Trophoblast cell (in vitro differentiated cells and primary cell): ENCODE measurements around the gene TNNT3.

Source experiments
- DNase-seq, 2 donors: peaks; one replicate each; pipeline ENCODE4 v3.0.0-alpha.2; 2016
- H2AFZ ChIP-seq: 2 replicates; pipeline ENCODE4 v1.6.1; 2013; ENCODE audit warnings: low read length, moderate library complexity, mild to moderate bottlenecking; ENCODE audit not compliant: insufficient read depth, poor library complexity
- H2AK5ac ChIP-seq: 2 replicates; pipeline ENCODE4 v1.6.1; 2013; ENCODE audit warnings: mild to moderate bottlenecking, low read length
- H2BK120ac ChIP-seq: 2 replicates; pipeline ENCODE4 v1.6.1; 2013; ENCODE audit warnings: low read length, mild to moderate bottlenecking, moderate library complexity; ENCODE audit not compliant: insufficient read depth, poor library complexity
- H2BK12ac ChIP-seq: 2 replicates; pipeline ENCODE4 v1.6.1; 2013; ENCODE audit warnings: mild to moderate bottlenecking, low read length, moderate library complexity
- H2BK5ac ChIP-seq: 2 replicates; pipeline ENCODE4 v1.6.1; 2013; ENCODE audit warnings: low read length, low read depth, moderate library complexity, mild to moderate bottlenecking; ENCODE audit not compliant: poor library complexity
- H3K14ac ChIP-seq: 2 replicates; pipeline ENCODE4 v1.6.1; 2013; ENCODE audit warnings: mild to moderate bottlenecking, low read length
- H3K18ac ChIP-seq: 2 replicates; pipeline ENCODE4 v1.6.1; 2013; ENCODE audit warnings: mild to moderate bottlenecking, low read length
- H3K23ac ChIP-seq: 2 replicates; pipeline ENCODE4 v1.6.1; 2013; ENCODE audit warnings: low read length
- H3K27ac ChIP-seq: 2 replicates; pipeline ENCODE4 v1.5.1; 2013; ENCODE audit warnings: low read depth, mild to moderate bottlenecking, inconsistent platforms, low read length, moderate library complexity
- H3K27me3 ChIP-seq: 2 replicates; pipeline ENCODE4 v1.6.1; 2013; ENCODE audit warnings: inconsistent platforms, mild to moderate bottlenecking, low read length, moderate library complexity; ENCODE audit not compliant: insufficient read depth
- H3K36me3 ChIP-seq, 2 experiments: 1 replicate in 1 of 2; 2 replicates in 1 of 2; pipeline ENCODE4 v1.6.1; 2013; ENCODE audit warnings: low read length in 2 of 2, mild to moderate bottlenecking in 2 of 2, moderate library complexity in 1 of 2; ENCODE audit not compliant: insufficient read depth in 2 of 2, control insufficient read depth in 1 of 2
- H3K4ac ChIP-seq: 2 replicates; pipeline ENCODE4 v1.6.1; 2013; ENCODE audit warnings: low read depth, mild to moderate bottlenecking, low read length, moderate library complexity
- H3K4me1 ChIP-seq, 2 experiments: 1 replicate in 1 of 2; 2 replicates in 1 of 2; pipeline ENCODE4 v1.6.1; 2013; ENCODE audit warnings: low read length in 2 of 2, mild to moderate bottlenecking in 2 of 2, moderate library complexity in 1 of 2; ENCODE audit not compliant: insufficient read depth in 2 of 2, control insufficient read depth in 1 of 2
- H3K4me2 ChIP-seq: 2 replicates; pipeline ENCODE4 v1.6.1; 2013; ENCODE audit warnings: inconsistent platforms, mild to moderate bottlenecking, low read length, moderate library complexity
- H3K4me3 ChIP-seq: 2 replicates; pipeline ENCODE4 v1.5.1; 2013; ENCODE audit warnings: mild to moderate bottlenecking, low read depth, low read length, inconsistent platforms
- H3K79me1 ChIP-seq: one replicate; pipeline ENCODE4 v1.6.1; 2013; ENCODE audit warnings: low read length
- H3K79me2 ChIP-seq: 2 replicates; pipeline ENCODE4 v1.6.1; 2013; ENCODE audit warnings: low read length, mild to moderate bottlenecking; ENCODE audit not compliant: control insufficient read depth, insufficient read depth, poor library complexity
- H3K9ac ChIP-seq: 2 replicates; pipeline ENCODE4 v1.6.1; 2013; ENCODE audit warnings: mild to moderate bottlenecking, low read length
- H3K9me3 ChIP-seq: 2 replicates; pipeline ENCODE4 v1.6.1; 2013; ENCODE audit warnings: low read depth, mild to moderate bottlenecking, control low read depth, inconsistent platforms, low read length; ENCODE audit not compliant: insufficient read depth
- H4K12ac ChIP-seq: 2 replicates; pipeline ENCODE4 v1.6.1; 2013; ENCODE audit warnings: low read depth, mild to moderate bottlenecking, low read length, moderate library complexity
- H4K8ac ChIP-seq: 2 replicates; pipeline ENCODE4 v1.6.1; 2013; ENCODE audit warnings: low read depth, mild to moderate bottlenecking, low read length, moderate library complexity
- H4K91ac ChIP-seq: one replicate; pipeline ENCODE4 v1.6.1; 2013; ENCODE audit warnings: low read depth, mild to moderate bottlenecking, low read length, moderate library complexity
- WGBS: extraction: QIAGEN DNeasy Blood & Tissue Kit; methylation state at CpG from one replicate; pipeline ENCODE4 v1.1.7; 2013; ENCODE audit warnings: missing lambda C conversion rate; ENCODE audit not compliant: insufficient read length, insufficient coverage; ENCODE audit errors: extremely low coverage; 5-methylcytosine and 5-hydroxymethylcytosine counted together

Gene TNNT3

GRCh38 chr11:1936072-1936780, 16.7 kb downstream of the TNNT3 start:
- no peak for DNase-seq
- Histone ChIP-seq H3K4me1 (no peaks in the 10 kb centered on the region), H3K27ac (no peak overlapping the region), H2AK5ac (no peak overlapping the region), H4K8ac (no peak overlapping the region), H3K79me1 (no peaks in the 10 kb centered on the region), H3K14ac (no peak overlapping the region), H3K18ac (no peak overlapping the region), H3K4me2 (no peak overlapping the region), H3K9me3 (peaks cover 3% of the 10 kb centered on the region), H3K23ac (no peak overlapping the region), H2BK5ac (no peak overlapping the region), H3K4me3 (no peak overlapping the region), H3K27me3 (no peaks in the 10 kb centered on the region), H2AFZ (no peak overlapping the region), H3K79me2 (no peaks in the 10 kb centered on the region), H2BK120ac (no peak overlapping the region), H3K36me3 (no peaks in the 10 kb centered on the region), H3K9ac (no peak overlapping the region), H2BK12ac (no peak overlapping the region), H4K91ac (no peak overlapping the region), H4K12ac (no peak overlapping the region), H3K4ac (no peak overlapping the region)
- no CpG with 5 or more reads among the region's 34 CpGs for WGBS

- Histone ChIP-seq H3K79me1 (no peaks in the 10 kb centered on the region), H3K4me2 (no peak overlapping the region), H3K79me2 (no peaks in the 10 kb centered on the region), H3K36me3 (no peaks in the 10 kb centered on the region), H2BK12ac (no peak overlapping the region), H4K91ac (no peak overlapping the region), H3K18ac (no peak overlapping the region), H2BK120ac (no peak overlapping the region), H4K8ac (no peak overlapping the region), H4K12ac (no peak overlapping the region), H3K4me3 (no peak overlapping the region), H3K4ac (no peak overlapping the region), H2BK5ac (no peak overlapping the region), H2AFZ (no peak overlapping the region), H3K9me3 (peaks cover 3% of the 10 kb centered on the region), H3K23ac (no peak overlapping the region), H3K27me3 (no peaks in the 10 kb centered on the region), H3K4me1 (no peaks in the 10 kb centered on the region), H3K14ac (no peak overlapping the region), H3K9ac (no peak overlapping the region), H2AK5ac (no peak overlapping the region), H3K27ac (no peak overlapping the region)
- no peak for DNase-seq
- WGBS, result no CpG with 5 or more reads among the region's 34 CpGs
Measured at GRCh38 chr11:1936781-1937615, 17.5 kb downstream of the TNNT3 start.

GRCh38 chr11:1937616-1938342, 18.3 kb downstream of the TNNT3 start:
- Histone ChIP-seq H3K4me1 (no peaks in the 10 kb centered on the region), H2AFZ (no peak overlapping the region), H3K79me1 (no peaks in the 10 kb centered on the region), H4K12ac (no peak overlapping the region), H3K27ac (no peak overlapping the region), H3K23ac (no peak overlapping the region), H3K4ac (no peak overlapping the region), H3K4me3 (no peak overlapping the region), H2BK5ac (no peak overlapping the region), H2AK5ac (no peak overlapping the region), H2BK12ac (no peak overlapping the region), H3K18ac (no peak overlapping the region), H3K4me2 (no peak overlapping the region), H3K79me2 (no peaks in the 10 kb centered on the region), H3K9me3 (peaks cover 6% of the 10 kb centered on the region), H3K9ac (no peak overlapping the region), H2BK120ac (no peak overlapping the region), H4K91ac (no peak overlapping the region), H3K14ac (no peak overlapping the region), H3K36me3 (no peaks in the 10 kb centered on the region), H3K27me3 (no peaks in the 10 kb centered on the region), H4K8ac (no peak overlapping the region)
- no CpG with 5 or more reads among the region's 35 CpGs for WGBS
- DNase-seq, result no peak

GRCh38 chr11:1938343-1939005, 19.0 kb downstream of the TNNT3 start:
- H3K4me2 ChIP-seq, result no peak overlapping the region
- no peak overlapping the region for H2AK5ac ChIP-seq
- no peak for DNase-seq
- H2BK12ac ChIP-seq, result no peak overlapping the region
- no peak overlapping the region for H4K12ac ChIP-seq
- H2BK120ac ChIP-seq, result no peak overlapping the region
- H3K4me1 ChIP-seq, result no peaks in the 10 kb centered on the region
- no peaks in the 10 kb centered on the region for H3K27me3 ChIP-seq
- H3K27ac ChIP-seq, result no peak overlapping the region
- H3K9ac ChIP-seq, result no peak overlapping the region
- no peak overlapping the region for H4K91ac ChIP-seq
- H2AFZ ChIP-seq, result no peak overlapping the region
- H3K79me2 ChIP-seq, result no peaks in the 10 kb centered on the region
- H2BK5ac ChIP-seq, result no peak overlapping the region
- H3K14ac ChIP-seq, result no peak overlapping the region
- no peak overlapping the region for H4K8ac ChIP-seq
- H3K18ac ChIP-seq, result no peak overlapping the region
- no CpG with 5 or more reads among the region's 27 CpGs for WGBS
- H3K4ac ChIP-seq, result no peak overlapping the region
- H3K4me3 ChIP-seq, result no peak overlapping the region
- H3K79me1 ChIP-seq, result no peaks in the 10 kb centered on the region
- no peaks in the 10 kb centered on the region for H3K36me3 ChIP-seq
- no peak overlapping the region for H3K23ac ChIP-seq
- H3K9me3 ChIP-seq, result peaks cover 3% of the 10 kb centered on the region
